Cardiac muscle cell (in vitro differentiated cells and primary cell): Measurements from ENCODE around the gene SDHAF1. TPM values are rescaled to one million over a fixed set of nuclear protein-coding genes. Genes with fewer than 3 reads are reported as not detected.

Experiments
- DNase-seq, 2 donors: peaks; one replicate each; pipeline versions ENCODE4 v3.0.0 to v3.0.0-alpha.2; 2010 to 2017; ENCODE audit warnings: low read depth in 1 of 2, low spot score in 1 of 2
- H3K27ac ChIP-seq: fragments of 200-600 bp; sonication (generic); 2 replicates; pipeline ENCODE4 v1.5.1; 2016
- H3K27me3 ChIP-seq: fragments of 200-600 bp; sonication (generic); 2 replicates; pipeline ENCODE4 v1.6.0; 2016; ENCODE audit warnings: control low read depth
- H3K36me3 ChIP-seq: fragments of 200-600 bp; sonication (generic); 2 replicates; pipeline ENCODE4 v1.5.1; 2016; ENCODE audit warnings: control low read depth
- H3K4me1 ChIP-seq: fragments of 200-600 bp; sonication (generic); 2 replicates; pipeline ENCODE4 v1.8.1; 2017; ENCODE audit warnings: low read depth, mild to moderate bottlenecking, mixed run types
- H3K4me3 ChIP-seq: fragments of 200-600 bp; sonication (generic); 2 replicates; pipeline ENCODE4 v1.5.1; 2016; ENCODE audit warnings: mild to moderate bottlenecking
- H3K9me3 ChIP-seq: fragments of 200-600 bp; sonication (generic); 2 replicates; pipeline ENCODE4 v1.5.1; 2017; ENCODE audit warnings: low read depth, mild to moderate bottlenecking, control low read depth
- CTCF ChIP-seq: IDR thresholded peaks from 2 replicates; pipeline ENCODE4 v1.5.1; 2012; ENCODE audit warnings: low read depth, mild to moderate bottlenecking, low read length
- polyA plus RNA-seq: library from polyadenylated mRNA; unstranded; fragments of >200 nt; fragmentation: Nextera tagmentation; extraction: Ambion mirVana; gene quantifications from 2 replicates; pipeline ENCODE4 v1.2.1, GENCODE V29; 2016
- total RNA-seq: library from RNA; depleted of rRNA; stranded (reverse); fragments of >200 nt; gene quantifications from 2 replicates; pipeline ENCODE4 v1.2.3, GENCODE V29; 2016

Gene SDHAF1
- total and polyA plus RNA-seq, 2 experiments from 2014 or later, result 36.2 to 58.0 TPM

- Histone ChIP-seq H3K27ac (no peak overlapping the region), H3K4me1 (no peaks in the 10 kb centered on the region), H3K36me3 (no peaks in the 10 kb centered on the region), H3K9me3 (no peaks in the 10 kb centered on the region), H3K4me3 (no peak overlapping the region), H3K27me3 (peaks cover 54% of the 10 kb centered on the region)
- no peak for TF ChIP-seq CTCF
- no peak for DNase-seq
These were observed 36.3 kb upstream of the SDHAF1 start for GRCh38 chr19:35958660-35959039.

- Histone ChIP-seq H3K27ac (no peak overlapping the region), H3K36me3 (no peaks in the 10 kb centered on the region), H3K27me3 (peaks cover 54% of the 10 kb centered on the region), H3K4me3 (no peak overlapping the region), H3K9me3 (no peaks in the 10 kb centered on the region), H3K4me1 (no peaks in the 10 kb centered on the region)
- DNase-seq, result no peak
- TF ChIP-seq CTCF, result peak; percentile 36
These were observed 35.7 kb upstream of the SDHAF1 start for GRCh38 chr19:35959040-35959967.

- Histone ChIP-seq H3K4me3 (no peak overlapping the region), H3K4me1 (no peaks in the 10 kb centered on the region), H3K27me3 (peaks cover 54% of the 10 kb centered on the region), H3K27ac (no peak overlapping the region), H3K36me3 (no peaks in the 10 kb centered on the region), H3K9me3 (no peaks in the 10 kb centered on the region)
- TF ChIP-seq CTCF, result no peak
- no peak for DNase-seq
These were observed 35.0 kb upstream of the SDHAF1 start for GRCh38 chr19:35959968-35960320.

- Histone ChIP-seq H3K27ac (no peak overlapping the region), H3K4me1 (no peaks in the 10 kb centered on the region), H3K4me3 (no peak overlapping the region), H3K9me3 (no peaks in the 10 kb centered on the region), H3K27me3 (peaks cover 54% of the 10 kb centered on the region), H3K36me3 (no peaks in the 10 kb centered on the region)
- no peak for TF ChIP-seq CTCF
- DNase-seq, result no peak
These were observed 34.5 kb upstream of the SDHAF1 start for GRCh38 chr19:35960432-35960972.

GRCh38 chr19:35963514-35963913 lies 31.5 kb upstream of the SDHAF1 start:
- TF ChIP-seq CTCF, result no peak
- no peak overlapping the region for H3K27ac ChIP-seq
- no peak overlapping the region for H3K4me3 ChIP-seq
- no peaks in the 10 kb centered on the region for H3K9me3 ChIP-seq
- no peaks in the 10 kb centered on the region for H3K36me3 ChIP-seq
- H3K27me3 ChIP-seq, result peaks cover 38% of the 10 kb centered on the region
- DNase-seq, result peak; percentile 73 to 91
- H3K4me1 ChIP-seq, result no peaks in the 10 kb centered on the region
